NCI-H1092 treated with DMSO at 0.1 percent for 48 hours (cell line): ENCODE data around the gene SCAPER.
"Not testable (repeated sequence)": the region's sequence is repeated elsewhere in the genome, so short reads cannot be mapped to it uniquely, and the experiment has no call there.

Source experiments
- DNase-seq: peaks from one replicate; lab custom pipeline; 2025; lab: John Stamatoyannopoulos, UW

The SCAPER gene

GRCh38 chr15:76321602-76322001, 583.5 kb downstream of the SCAPER start:
- DNase-seq: no peak

GRCh38 chr15:76321171-76321570, 584.0 kb downstream of the SCAPER start:
- no peak for DNase-seq

- DNase-seq: no peak
Observed at GRCh38 chr15:76320012-76320411, 585.1 kb downstream of the SCAPER start.

- DNase-seq: no peak
Observed at GRCh38 chr15:76313731-76314130, 591.4 kb downstream of the SCAPER start.

DNA sequence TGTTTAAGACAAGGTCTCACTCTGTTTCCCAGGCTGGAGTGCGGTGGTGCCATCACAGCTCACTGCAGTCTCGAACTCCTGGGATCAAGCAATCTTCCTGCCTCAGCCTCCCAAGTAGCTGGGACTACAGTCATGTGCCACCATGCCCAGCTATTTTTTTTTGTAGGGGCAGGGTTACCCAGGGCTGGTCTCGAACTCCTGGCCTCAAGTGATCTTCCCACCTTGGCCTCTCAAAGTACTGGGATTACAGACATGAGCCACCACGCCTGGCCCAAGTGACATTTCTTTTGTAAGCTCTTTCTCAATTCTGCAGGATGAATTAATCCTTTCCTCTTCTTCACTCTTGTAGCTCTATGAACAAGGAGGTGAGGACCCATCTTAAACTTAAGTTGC, 592.0 kb downstream of the SCAPER start:
- not testable (repeated sequence) for DNase-seq

- DNase-seq: no peak
Observed at GRCh38 chr15:76312540-76313174, 592.5 kb downstream of the SCAPER start.

- peak; percentile 90 for DNase-seq
Observed at GRCh38 chr15:76311100-76311953, 593.8 kb downstream of the SCAPER start, which contains the start of gene ETFA. TSS of gene ETFA (minus strand) at chr15:76311469. CDS start at chr15:76311388, 81 bp downstream.

- DNase-seq: no peak
Observed at GRCh38 chr15:76310475-76311099, 594.6 kb downstream of the SCAPER start.

GRCh38 chr15:76309601-76310330, 595.4 kb downstream of the SCAPER start:
- no peak for DNase-seq

DNA sequence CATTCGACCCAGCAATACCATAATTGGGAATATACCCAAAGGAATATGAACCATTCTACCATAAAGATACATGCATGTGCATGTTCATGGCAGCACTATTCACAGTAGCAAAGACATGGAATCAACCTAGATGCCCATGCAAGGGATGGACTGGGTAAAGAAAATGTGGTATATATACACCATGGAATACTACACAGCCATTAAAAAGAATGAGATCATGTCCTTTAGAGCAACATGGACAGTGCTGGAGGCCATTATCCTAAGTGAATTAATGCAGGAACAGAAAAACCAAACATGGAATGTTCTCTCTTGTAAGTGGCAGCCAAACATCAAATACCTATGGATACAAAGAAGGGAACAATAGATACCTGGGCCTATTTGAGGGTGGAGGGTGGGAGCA, 601.2 kb downstream of the SCAPER start:
- DNase-seq: no peak

DNA sequence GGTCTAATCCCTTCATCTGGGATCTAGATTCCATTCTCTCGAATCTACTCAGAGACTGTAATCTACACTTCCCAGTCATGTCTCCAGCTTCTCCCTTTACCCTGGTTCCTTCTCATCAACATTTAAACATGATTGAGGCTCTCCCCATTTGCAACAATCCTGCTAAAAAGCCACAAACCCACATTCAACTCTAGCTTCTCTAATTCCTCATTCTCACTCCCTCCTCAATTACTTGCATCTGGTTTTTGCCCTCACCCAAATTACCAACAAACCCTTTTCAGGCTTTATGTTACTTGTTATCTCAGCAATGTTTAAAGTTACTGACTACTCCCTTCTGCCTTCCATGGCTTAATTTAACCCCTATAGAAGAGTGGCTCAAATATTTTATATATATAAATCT, 605.4 kb downstream of the SCAPER start:
- no peak for DNase-seq

DNA sequence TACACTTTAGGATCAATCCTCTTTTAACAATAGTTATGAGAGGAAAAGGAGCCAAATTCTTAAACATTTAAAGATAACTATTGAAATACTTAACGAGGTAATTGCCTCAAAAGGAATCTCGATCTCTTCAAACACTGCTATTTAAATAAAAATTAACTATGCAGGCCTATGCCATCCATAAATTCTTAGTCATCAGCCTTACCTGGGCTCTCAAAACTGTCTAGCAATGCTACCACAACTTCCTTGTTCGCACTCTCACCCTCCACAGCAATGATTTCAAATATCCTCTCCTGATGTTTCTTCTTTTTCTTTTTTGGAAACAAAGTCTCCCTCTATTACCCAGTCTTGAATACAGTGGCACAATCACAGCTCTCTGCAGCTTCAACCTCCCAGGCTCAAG, 606.2 kb downstream of the SCAPER start:
- no peak for DNase-seq

DNA sequence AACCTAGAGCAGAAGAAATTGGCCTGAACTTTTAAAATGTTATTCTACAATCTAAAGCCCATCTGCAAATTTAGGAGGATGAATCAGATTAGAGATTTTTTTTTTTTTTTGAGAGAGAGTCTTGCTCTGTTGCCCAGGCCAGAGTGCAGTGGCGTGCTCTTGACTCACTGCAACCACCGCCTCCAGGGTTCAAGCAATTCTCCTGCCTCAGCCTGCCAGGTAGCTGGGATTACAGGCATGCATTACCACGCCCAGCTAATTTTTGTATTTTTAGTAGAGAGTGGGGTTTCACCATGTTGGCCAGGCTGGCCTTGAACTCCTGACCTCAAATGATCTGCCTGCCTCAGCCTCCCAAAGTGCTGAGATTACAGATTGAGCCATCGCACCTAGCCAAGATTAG, 607.2 kb downstream of the SCAPER start:
- not testable (repeated sequence) for DNase-seq
